A549 (cell line): ENCODE data around the gene VAT1. TPM values are rescaled to one million over a fixed set of nuclear protein-coding genes. Genes with fewer than 3 reads are reported as not detected.
A peak's percentile ranks its signal among the peaks of the same experiment; 100 is the strongest.

ENCODE experiments used
- ATAC-seq, 2 experiments: fragments of 200-7000 bp in 1 of 2; fragments of >200 bp in 1 of 2; cut with Nextera tagmentation in 1 of 2; cut with Tn5 transposase in 1 of 2; 3 replicates each; pipeline versions ENCODE4 v1.8.0 to v1.9.1; 2018 to 2020; ENCODE audit warnings: mild to moderate bottlenecking in 1 of 2, moderate library complexity in 1 of 2
- CTCF ChIA-PET: fragments of 300-600 bp; sonication (Branson Sonifier 250); formaldehyde crosslinking; extraction: SDS; loops from one replicate; lab custom pipeline; 2021; ENCODE audit warnings: antibody characterized with exemption, inconsistent platforms; lab: Yijun Ruan, JAX
- POLR2A ChIA-PET: fragments of 350-600 bp; formaldehyde crosslinking; extraction: SDS; loops from one replicate; lab custom pipeline; 2021; ENCODE audit warnings: antibody characterized with exemption, inconsistent platforms; lab: Yijun Ruan, JAX
- DNase-seq, 2 experiments: peaks; one replicate each; pipeline versions ENCODE4 v3.0.0 to v3.0.0-alpha.2; 2011 to 2016; ENCODE audit warnings: low read depth in 1 of 2, low spot score in 1 of 2
- FAIRE-seq: peaks from 2 replicates; lab custom pipeline; 2011; peaks lifted over from hg19 to GRCh38; lab: Jason Lieb, UNC
- H3K27ac ChIP-seq, 2 experiments: fragments of >200 bp; sonication (Bioruptor Twin); formaldehyde crosslinking; 3 replicates each; pipeline ENCODE4 v1.5.1; 2016 to 2017
- H3K4me1 ChIP-seq: fragments of >200 bp; sonication (Bioruptor Twin); formaldehyde crosslinking; 3 replicates; pipeline ENCODE4 v1.6.1; 2016
- H3K4me2 ChIP-seq: fragments of >200 bp; sonication (Bioruptor Twin); formaldehyde crosslinking; 3 replicates; pipeline ENCODE4 v1.6.1; 2016
- H3K4me3 ChIP-seq: fragments of >200 bp; sonication (Bioruptor Twin); formaldehyde crosslinking; 3 replicates; pipeline ENCODE4 v1.5.1; 2016
- H3K9me3 ChIP-seq: fragments of >200 bp; sonication (Bioruptor Twin); formaldehyde crosslinking; 3 replicates; pipeline ENCODE4 v1.6.1; 2016
- ATOH8 ChIP-seq: fragments of 250-450 bp; sonication (Bioruptor Pico); IDR thresholded peaks from 2 replicates; pipeline ENCODE4 v1.5.0; 2020; ENCODE audit warnings: low read depth, mild to moderate bottlenecking, moderate library complexity
- CBX2 ChIP-seq: fragments of 200-600 bp; sonication (generic); IDR thresholded peaks from 2 replicates; pipeline ENCODE4 v1.6.1; 2016; ENCODE audit warnings: low read depth, mild to moderate bottlenecking, borderline replicate concordance
- CBX8 ChIP-seq: fragments of 200-600 bp; sonication (generic); IDR thresholded peaks from 2 replicates; pipeline ENCODE4 v1.6.1; 2016
- CEBPB ChIP-seq, 2 experiments: fragments of >200 bp in 1 of 2; sonication (Bioruptor Twin) in 1 of 2; formaldehyde crosslinking in 1 of 2; IDR thresholded peaks; 2 replicates each; pipeline ENCODE4 v1.6.1; 2012 to 2016
- CHD2 ChIP-seq: fragments of 150-350 bp; IDR thresholded peaks from 2 replicates; pipeline ENCODE4 v1.6.1; 2014; ENCODE audit warnings: low read length; ENCODE audit not compliant: partially characterized antibody
- CHD4 ChIP-seq: fragments of 200-600 bp; sonication (generic); IDR thresholded peaks from 2 replicates; pipeline ENCODE4 v1.6.1; 2016; ENCODE audit warnings: antibody characterized with exemption, mild to moderate bottlenecking, borderline replicate concordance
- CTCF ChIP-seq: fragments of >200 bp; sonication (Bioruptor Twin); formaldehyde crosslinking; IDR thresholded peaks from 3 replicates; pipeline ENCODE4 v1.5.1; 2016
- EHMT2 ChIP-seq: fragments of 200-600 bp; sonication (generic); IDR thresholded peaks from 2 replicates; pipeline ENCODE4 v1.6.1; 2016; ENCODE audit warnings: antibody characterized with exemption, low read depth, mild to moderate bottlenecking, moderate library complexity
- ESRRA ChIP-seq: fragments of 150-350 bp; IDR thresholded peaks from 2 replicates; pipeline ENCODE4 v1.6.1; 2014; ENCODE audit warnings: mild to moderate bottlenecking, low read length, borderline replicate concordance
- FOXS1 ChIP-seq: fragments of 250-450 bp; sonication (Bioruptor Pico); IDR thresholded peaks from 2 replicates; pipeline ENCODE4 v1.5.0; 2020; ENCODE audit warnings: mild to moderate bottlenecking, moderate library complexity
- HOXB13 ChIP-seq: fragments of 250-450 bp; sonication (Bioruptor Pico); IDR thresholded peaks from 2 replicates; pipeline ENCODE4 v1.5.0; 2020; ENCODE audit warnings: low read depth, mild to moderate bottlenecking, moderate library complexity
- HOXB5 ChIP-seq: fragments of 250-450 bp; sonication (Bioruptor Pico); IDR thresholded peaks from 2 replicates; pipeline ENCODE4 v1.5.0; 2020; ENCODE audit warnings: mild to moderate bottlenecking, moderate library complexity
- JUN ChIP-seq, 2 experiments: fragments of >200 bp; sonication (Bioruptor Twin); formaldehyde crosslinking; IDR thresholded peaks; 2 replicates in 1 of 2; 3 replicates in 1 of 2; pipeline ENCODE4 v1.6.1; 2016 to 2017
- MAFK ChIP-seq: fragments of 450-650 bp; IDR thresholded peaks from 2 replicates; pipeline ENCODE4 v1.6.1; 2014; ENCODE audit not compliant: partially characterized antibody
- MAX ChIP-seq: IDR thresholded peaks from 2 replicates; pipeline ENCODE4 v1.6.1; 2012
- MAZ ChIP-seq: fragments of 150-350 bp; IDR thresholded peaks from 2 replicates; pipeline ENCODE4 v1.6.1; 2014; ENCODE audit warnings: antibody characterized with exemption, low read depth, low read length, borderline replicate concordance
- MYC ChIP-seq: IDR thresholded peaks from 2 replicates; pipeline ENCODE4 v1.6.1; 2012; ENCODE audit warnings: mild to moderate bottlenecking, inconsistent platforms, low read length, improper control_type of control experiment, borderline replicate concordance
- POLR2A ChIP-seq: IDR thresholded peaks from 2 replicates; pipeline ENCODE4 v1.6.1; 2012; ENCODE audit warnings: mild to moderate bottlenecking, low read length
- RCOR1 ChIP-seq: fragments of 150-350 bp; IDR thresholded peaks from 2 replicates; pipeline ENCODE4 v1.6.1; 2014; ENCODE audit warnings: antibody characterized with exemption, low read length, low read depth
- RNF2 ChIP-seq: fragments of 200-600 bp; sonication (generic); IDR thresholded peaks from 2 replicates; pipeline ENCODE4 v1.6.1; 2016; ENCODE audit warnings: low read depth, mild to moderate bottlenecking, antibody characterized with exemption, moderate library complexity, borderline replicate concordance
- SMC3 ChIP-seq: fragments of >200 bp; sonication (Bioruptor Twin); formaldehyde crosslinking; IDR thresholded peaks from 3 replicates; pipeline ENCODE4 v1.6.1; 2018; ENCODE audit warnings: inconsistent platforms
- TFCP2L1 ChIP-seq: fragments of 250-450 bp; sonication (Bioruptor Pico); IDR thresholded peaks from 2 replicates; pipeline ENCODE4 v1.5.0; 2021; ENCODE audit warnings: mild to moderate bottlenecking
- TP53 ChIP-seq: fragments of 250-450 bp; sonication (Bioruptor Pico); IDR thresholded peaks from 2 replicates; pipeline ENCODE4 v1.5.0; 2021; ENCODE audit warnings: mild to moderate bottlenecking, moderate library complexity
- USF2 ChIP-seq: fragments of 450-650 bp; IDR thresholded peaks from 2 replicates; pipeline ENCODE4 v1.6.1; 2014; ENCODE audit warnings: antibody characterized with exemption
- ZC3H11A ChIP-seq: fragments of 450-650 bp; IDR thresholded peaks from 2 replicates; pipeline ENCODE4 v1.6.1; 2014; ENCODE audit warnings: antibody characterized with exemption, mild to moderate bottlenecking
- WGBS: methylation state at CpG from one replicate; pipeline ENCODE4 v1.1.6; 2017; ENCODE audit errors: missing lambda C conversion rate; 5-methylcytosine and 5-hydroxymethylcytosine counted together
- polyA plus RNA-seq, 4 experiments: library from polyadenylated mRNA; depleted of rRNA in 3 of 4; stranded (reverse); fragments of >200 nt; fragmentation: RNase III in 1 of 4; extraction: RNeasy Plus Mini Kit Qiagen cat#74134 plus additional on column Dnase treatment in 1 of 4; gene quantifications; 2 replicates in 3 of 4; 3 replicates in 1 of 4; pipeline ENCODE4 v1.2.3, GENCODE V29; 2011 to 2017

VAT1 gene
- polyA plus RNA-seq, 2 of the 4 experiments (the other 2 are of a cell fraction) = 153 to 167 TPM

- TF ChIP-seq CTCF = no peak
- TF ChIP-seq, all 56 proteins: peak for 0
These were observed 29.3 kb downstream of the VAT1 start (continued) for GRCh38 chr17:42992872-42993271.

GRCh38 chr17:42991471-42991870, 30.7 kb downstream of the VAT1 start:
- POLR2A ChIA-PET = interaction anchor here (0.6 kb wide), 1 partner anchor 144 kb away, joined by 4 read pairs; no protein-coding TSS in a partner anchor
- FAIRE-seq (no peak), ATAC-seq (no peak), DNase-seq (no peak)
- Histone ChIP-seq H3K27ac (peak overlapping the region; percentile 68 to 87), H3K4me3 (no peak overlapping the region), H3K4me2 (peak overlapping the region; percentile 79; the same call in 1 of the 3 replicates), H3K9me3 (no peaks in the 10 kb centered on the region), H3K4me1 (peaks cover 36% of the 10 kb centered on the region)
- WGBS = 93% methylated on average over 5 of the region's 6 CpGs
- TF ChIP-seq JUN (IDR thresholded peaks at IDR 0.05) = 0 out of 5 replicates have a peak, but pooled peaks of 1 of the 2 experiments have one; percentile 8
- no peak for TF ChIP-seq ATOH8 (CRISPR knock-in tag)
- no peak for TF ChIP-seq HOXB5 (CRISPR knock-in tag)
- CTCF ChIA-PET = interaction anchor here (0.8 to 1.9 kb wide), 7 partner anchors 11 to 152 kb away, joined by 3 to 8 read pairs (median 4); partner anchors contain the start of gene AOC2

- ChIA-PET POLR2A (no interaction called here), CTCF (interaction anchor here (0.8 to 3.5 kb wide), 4 partner anchors 8 to 146 kb away, joined by 3 to 15 read pairs (median 4); partner anchors contain the start of genes AOC2 and RPL27)
- Histone ChIP-seq H3K9me3 (no peaks in the 10 kb centered on the region), H3K27ac (peak overlapping the region; percentile 68 to 87), H3K4me1 (peaks cover 40% of the 10 kb centered on the region), H3K4me3 (peak overlapping the region; percentile 15), H3K4me2 (peak overlapping the region; percentile 79)
- FAIRE-seq (peak; percentile 97), DNase-seq (peak; percentile 64 to 76), ATAC-seq (peak; percentile 75 to 76; a peak in 5 of 6 replicates)
- 32% methylated on average over 6 of the region's 6 CpGs for WGBS
- TF ChIP-seq CEBPB (IDR thresholded peaks at IDR 0.05) (peak; percentile 11 to 49; a peak in 2 of 4 replicates), TFCP2L1 (no peak), MAX (peak; percentile 72), CBX8 (no peak), CTCF (no peak), RNF2 (no peak), MAZ (no peak), FOXS1 (CRISPR knock-in tag) (no peak), CHD4 (no peak), RCOR1 (no peak), HOXB13 (no peak), CBX2 (no peak), ATOH8 (CRISPR knock-in tag) (no peak), ESRRA (no peak), SMC3 (no peak), CHD2 (no peak), USF2 (no peak), MAFK (peak; percentile 92), ZC3H11A (no peak), POLR2A (no peak), MYC (no peak), EHMT2 (no peak), TP53 (CRISPR knock-in tag) (no peak)
These were observed 32.2 kb downstream of the VAT1 start for GRCh38 chr17:42989726-42990652.
